T follicular helper cell (primary cell): ENCODE results near the gene ELOVL3.
"Not testable (repeated sequence)": the region's sequence is repeated elsewhere in the genome, so short reads cannot be mapped to it uniquely, and the experiment has no call there.

Source experiments
- DNase-seq: peaks from one replicate; pipeline ENCODE4 v3.0.0-alpha.2; 2020; ENCODE audit warnings: low read depth
- total RNA-seq, 2 experiments: gene quantifications; one replicate each; lab custom pipeline; 2026; lab: John Stamatoyannopoulos, UW

The ELOVL3 gene
- total RNA-seq = 0 reads per million in 2 experiments

DNA sequence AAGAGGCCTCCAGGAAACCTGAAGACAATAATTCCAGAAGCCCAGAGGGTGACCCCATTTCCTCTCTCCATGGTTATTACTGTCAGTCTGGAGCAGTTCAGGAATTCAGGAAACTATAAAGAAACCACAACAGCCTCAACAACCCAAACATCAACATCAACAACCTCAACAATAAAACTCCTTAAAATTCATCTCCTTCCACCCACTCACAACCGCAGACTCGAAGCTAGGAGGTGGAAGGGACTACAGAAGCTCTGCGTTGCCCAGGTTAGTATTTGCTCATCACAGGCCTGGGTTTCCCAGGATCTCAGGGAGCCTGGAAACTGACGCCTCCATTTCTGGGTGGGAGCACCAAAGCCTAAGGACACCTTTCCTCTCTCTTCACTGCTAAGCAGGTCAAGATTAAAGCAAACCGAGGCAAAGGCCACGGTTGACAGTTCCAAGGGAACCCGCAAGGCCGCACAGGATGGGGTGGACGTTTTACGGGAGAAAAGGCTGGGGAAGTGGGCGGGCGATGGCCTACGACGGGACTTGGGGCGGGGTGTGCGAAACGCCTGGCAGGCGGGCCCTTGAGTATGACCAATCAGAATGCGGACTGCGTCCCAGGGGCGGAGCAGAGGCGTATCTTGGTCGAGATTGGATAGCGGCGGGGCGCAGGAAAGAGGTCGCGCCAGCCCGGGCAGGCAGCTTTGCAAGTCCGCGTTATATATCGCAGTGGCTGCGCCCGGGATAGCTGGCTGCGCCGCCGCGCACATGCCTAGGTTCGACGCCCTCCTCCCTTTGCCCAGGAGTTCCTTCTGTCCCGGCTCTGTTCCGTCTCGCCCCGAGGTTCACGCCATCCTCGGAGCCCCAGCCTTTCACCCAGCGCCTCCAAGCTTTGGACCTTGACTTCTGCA is at the start of gene ELOVL3:
TSS of gene ELOVL3 (plus strand) at position 654 of the 896 bp plus-strand sequence. CDS start 250 bp downstream, outside the sequence.
- DNase-seq = peak; percentile 77

DNA sequence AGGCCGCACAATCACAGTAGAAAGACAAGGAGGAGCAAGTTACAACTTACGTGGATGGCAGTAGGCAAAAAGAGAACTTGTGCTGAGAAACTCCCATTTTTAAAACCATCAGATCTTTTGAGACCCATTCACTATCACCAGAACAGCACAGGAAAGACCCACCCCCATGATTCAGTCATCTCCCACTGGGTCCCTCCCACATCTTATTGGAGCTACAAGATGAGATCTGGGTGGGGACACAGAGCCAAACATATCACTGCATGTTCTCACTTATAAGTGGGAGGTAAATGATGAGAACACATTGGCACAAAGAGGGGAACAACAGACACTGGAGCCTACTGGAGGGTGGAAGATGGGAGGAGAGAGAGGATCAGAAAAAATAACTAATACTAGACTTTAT is 41.5 kb upstream of the ELOVL3 start:
- no peak for DNase-seq

GRCh38 chr10:102185272-102185671 is 40.8 kb upstream of the ELOVL3 start:
- no peak for DNase-seq

- no peak for DNase-seq
Observed at GRCh38 chr10:102185811-102186527, 40.1 kb upstream of the ELOVL3 start.

DNA sequence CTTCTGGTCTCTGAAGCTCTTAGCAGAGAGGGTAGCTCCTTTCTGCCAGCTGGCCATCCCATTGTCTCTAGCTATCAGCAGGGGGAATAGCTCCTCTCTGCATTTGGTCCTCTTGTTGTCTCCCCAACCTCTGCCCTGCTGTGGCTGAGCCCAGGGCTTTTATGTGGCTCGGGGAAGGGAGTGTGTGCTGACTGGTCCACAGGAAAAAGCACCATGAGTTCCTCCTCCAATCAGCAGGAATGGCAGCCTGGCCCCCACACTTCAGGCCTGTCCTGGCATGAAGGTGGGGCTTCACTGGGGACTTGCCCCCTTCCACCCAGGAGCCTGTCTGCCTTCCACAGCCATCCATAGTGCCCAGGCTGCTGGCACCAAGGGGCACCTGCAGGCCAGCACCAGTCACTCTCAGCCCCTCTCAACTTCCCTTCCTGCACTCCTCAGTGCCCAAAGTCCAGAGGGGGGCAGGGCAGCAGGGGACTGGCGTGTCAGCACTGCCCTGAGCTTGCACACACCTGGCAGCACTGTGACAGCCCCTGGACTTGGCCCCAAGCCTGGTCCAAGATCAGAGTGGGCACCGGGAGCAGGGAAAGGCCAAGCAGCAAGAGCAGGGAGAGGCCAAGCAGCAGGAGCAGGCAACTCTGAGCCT is 37.7 kb upstream of the ELOVL3 start:
- no peak for DNase-seq

GRCh38 chr10:102188941-102189898 is 36.9 kb upstream of the ELOVL3 start:
- DNase-seq = not testable (repeated sequence)

- no peak for DNase-seq
Observed at GRCh38 chr10:102191956-102192355, 34.1 kb upstream of the ELOVL3 start.

DNA sequence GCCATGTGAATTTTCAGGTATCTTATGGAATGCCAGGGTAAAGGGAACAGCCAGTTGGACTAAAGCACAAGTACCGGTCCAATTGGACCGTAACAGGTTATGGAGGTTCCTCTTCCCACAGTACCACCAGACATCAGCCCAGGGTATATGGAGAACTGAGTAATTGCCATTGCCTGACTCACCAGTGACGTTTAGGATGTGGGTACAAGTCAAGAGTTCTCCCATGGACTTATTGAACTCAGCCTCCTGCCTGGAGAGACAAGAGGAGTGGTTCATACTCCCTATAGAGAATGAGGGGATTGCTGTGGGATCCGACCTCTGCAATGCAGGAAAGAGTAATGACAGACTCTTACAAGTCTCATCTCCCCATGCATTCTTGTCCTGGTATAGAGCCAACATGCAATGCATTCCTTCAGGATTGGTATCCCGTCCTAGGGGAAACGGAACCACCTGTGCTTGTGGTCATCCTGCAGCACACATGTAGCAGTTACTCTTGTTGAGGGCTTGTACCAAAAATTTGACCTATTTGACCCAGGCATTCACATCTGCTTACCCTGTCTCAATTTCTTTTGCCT is 30.7 kb upstream of the ELOVL3 start:
- no peak for DNase-seq

- no peak for DNase-seq
Observed at GRCh38 chr10:102196893-102197292, 29.2 kb upstream of the ELOVL3 start.

GRCh38 chr10:102198027-102198426 is 28.1 kb upstream of the ELOVL3 start:
- DNase-seq = no peak

DNA sequence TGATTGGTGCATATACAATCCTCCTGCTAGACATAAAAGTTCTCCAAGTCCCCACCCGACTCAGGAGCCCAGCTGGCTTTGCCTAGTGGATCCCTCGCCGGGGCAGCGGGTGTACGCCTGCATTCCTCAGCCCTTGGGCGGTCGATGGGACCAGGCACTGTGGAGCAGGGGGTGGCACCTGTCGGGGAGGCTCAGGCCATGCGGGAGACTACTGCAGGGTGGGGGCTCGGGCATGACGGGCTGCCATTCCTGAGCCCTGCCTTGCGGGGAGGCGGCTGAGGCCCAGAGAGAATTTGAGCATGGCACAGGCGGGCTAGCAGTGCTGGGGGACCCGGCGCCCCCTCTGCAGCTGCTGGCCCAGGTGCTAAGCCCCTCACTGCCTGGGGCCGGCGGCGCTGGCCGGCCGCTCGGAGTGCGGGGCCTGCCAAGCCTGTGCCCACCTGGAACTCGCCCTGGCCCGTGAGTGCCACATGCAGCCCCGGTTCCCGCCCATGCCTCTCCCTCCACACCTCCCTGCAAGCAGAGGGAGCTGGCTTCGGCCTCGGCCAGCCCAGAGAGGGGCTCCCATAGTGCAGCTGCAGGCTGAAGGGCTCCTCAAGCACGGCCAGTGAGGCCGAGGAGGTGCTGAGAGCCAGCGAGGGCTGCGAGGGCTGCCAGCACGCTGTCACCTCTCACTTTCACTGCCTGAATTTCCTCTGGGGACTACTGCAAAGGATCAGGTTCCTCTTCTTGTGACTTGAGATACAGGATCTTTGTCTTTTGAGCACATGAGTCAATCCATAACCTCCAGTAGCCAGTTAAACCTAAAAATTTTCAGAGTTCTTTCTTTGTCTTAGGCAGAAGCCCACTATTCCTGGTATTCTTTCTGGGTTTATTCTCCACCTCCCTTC is 25.1 kb upstream of the ELOVL3 start:
- no peak for DNase-seq

DNA sequence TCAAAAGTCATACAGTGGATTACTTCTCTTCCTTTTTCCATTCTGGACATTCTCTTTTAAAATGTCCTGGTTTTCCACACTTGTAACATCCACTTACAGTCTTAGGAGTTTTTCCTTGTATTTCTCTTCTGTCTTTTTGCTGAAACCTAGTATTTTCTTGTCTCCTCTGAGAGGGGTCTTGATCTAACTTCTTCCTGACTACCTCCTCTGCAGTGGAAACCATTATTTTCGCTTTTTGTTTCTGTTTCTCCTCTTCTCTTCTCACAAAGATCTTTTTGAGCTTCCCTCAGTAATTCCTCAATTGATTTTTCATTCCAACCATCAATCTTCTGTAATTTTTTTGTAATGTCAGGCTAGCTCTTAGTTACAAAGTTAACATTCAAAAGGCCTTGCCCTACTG is 23.7 kb upstream of the ELOVL3 start:
- DNase-seq = no peak

GRCh38 chr10:102208311-102209035 is 17.6 kb upstream of the ELOVL3 start:
- no peak for DNase-seq

DNA sequence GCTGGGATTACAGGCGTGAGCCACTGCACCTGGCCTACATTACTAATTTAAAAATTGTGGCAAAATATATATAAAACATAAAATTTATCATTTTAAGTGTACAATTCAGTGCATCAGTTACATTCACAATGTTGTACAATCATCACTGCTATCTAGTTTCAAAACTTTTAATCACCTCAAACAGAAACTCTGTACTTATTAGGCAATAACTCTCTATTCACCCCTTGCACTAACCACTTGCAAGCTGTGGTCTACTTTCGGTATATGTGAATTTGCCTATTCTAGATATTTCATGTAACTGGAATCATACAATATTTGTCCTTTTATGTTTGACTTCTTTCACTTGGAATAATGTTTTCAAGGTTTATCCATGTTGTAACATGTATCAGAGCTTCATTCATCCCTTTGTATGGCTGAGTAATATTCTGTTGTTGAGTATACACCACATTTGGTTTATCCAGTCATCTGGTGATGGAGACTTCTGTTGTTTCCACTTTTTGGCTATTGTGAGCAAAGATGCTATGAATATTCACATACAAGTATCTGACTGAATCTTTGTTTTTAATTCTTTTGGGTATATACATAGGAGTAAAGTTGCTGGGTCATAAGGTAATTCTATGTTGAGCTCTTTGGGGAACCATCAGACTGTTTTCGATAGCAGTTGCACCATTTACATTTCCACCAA is 14.3 kb upstream of the ELOVL3 start:
- no peak for DNase-seq

- DNase-seq = not testable (repeated sequence)
Observed at GRCh38 chr10:102213599-102213998, 12.5 kb upstream of the ELOVL3 start.

DNA sequence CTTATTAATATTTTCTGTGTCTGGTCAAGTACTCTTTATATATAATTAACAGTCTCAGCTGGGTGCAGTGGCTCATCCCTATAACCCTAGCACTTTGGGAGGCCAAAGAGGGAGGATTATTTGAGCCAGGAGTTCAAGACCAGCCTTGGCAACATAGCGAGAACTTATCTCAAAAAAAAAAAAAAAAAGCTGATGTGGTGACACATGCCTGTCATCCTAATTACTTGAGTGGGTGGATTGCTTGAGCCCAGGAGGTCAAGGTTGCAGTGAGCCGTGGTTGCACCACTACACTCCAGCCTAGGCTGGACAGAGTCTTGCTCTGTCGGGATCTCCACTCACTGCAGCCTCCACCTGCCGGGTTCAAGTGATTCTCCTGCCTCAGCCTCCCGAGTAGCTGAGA is 6.7 kb upstream of the ELOVL3 start:
- no peak for DNase-seq

GRCh38 chr10:102220612-102221011 is 5.5 kb upstream of the ELOVL3 start:
- no peak for DNase-seq

- DNase-seq = no peak
Observed at GRCh38 chr10:102222797-102223196, 3.3 kb upstream of the ELOVL3 start.

- DNase-seq = no peak
Observed at GRCh38 chr10:102226542-102226870, 407 bp downstream of the ELOVL3 start.
